Hematopoietic multipotent progenitor cell treated with erythropoietin and hydrocortisone succinate and interleukin-3 and kit ligand, for 4 days (in vitro differentiated cells): ENCODE results near the gene UGT3A1.
"Not testable (repeated sequence)": the region's sequence is repeated elsewhere in the genome, so short reads cannot be mapped to it uniquely, and the experiment has no call there.

Source experiments
- DNase-seq: peaks from one replicate; pipeline ENCODE4 v3.0.0-alpha.2; 2015

Gene UGT3A1, protein sequence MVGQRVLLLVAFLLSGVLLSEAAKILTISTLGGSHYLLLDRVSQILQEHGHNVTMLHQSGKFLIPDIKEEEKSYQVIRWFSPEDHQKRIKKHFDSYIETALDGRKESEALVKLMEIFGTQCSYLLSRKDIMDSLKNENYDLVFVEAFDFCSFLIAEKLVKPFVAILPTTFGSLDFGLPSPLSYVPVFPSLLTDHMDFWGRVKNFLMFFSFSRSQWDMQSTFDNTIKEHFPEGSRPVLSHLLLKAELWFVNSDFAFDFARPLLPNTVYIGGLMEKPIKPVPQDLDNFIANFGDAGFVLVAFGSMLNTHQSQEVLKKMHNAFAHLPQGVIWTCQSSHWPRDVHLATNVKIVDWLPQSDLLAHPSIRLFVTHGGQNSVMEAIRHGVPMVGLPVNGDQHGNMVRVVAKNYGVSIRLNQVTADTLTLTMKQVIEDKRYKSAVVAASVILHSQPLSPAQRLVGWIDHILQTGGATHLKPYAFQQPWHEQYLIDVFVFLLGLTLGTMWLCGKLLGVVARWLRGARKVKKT

DNA sequence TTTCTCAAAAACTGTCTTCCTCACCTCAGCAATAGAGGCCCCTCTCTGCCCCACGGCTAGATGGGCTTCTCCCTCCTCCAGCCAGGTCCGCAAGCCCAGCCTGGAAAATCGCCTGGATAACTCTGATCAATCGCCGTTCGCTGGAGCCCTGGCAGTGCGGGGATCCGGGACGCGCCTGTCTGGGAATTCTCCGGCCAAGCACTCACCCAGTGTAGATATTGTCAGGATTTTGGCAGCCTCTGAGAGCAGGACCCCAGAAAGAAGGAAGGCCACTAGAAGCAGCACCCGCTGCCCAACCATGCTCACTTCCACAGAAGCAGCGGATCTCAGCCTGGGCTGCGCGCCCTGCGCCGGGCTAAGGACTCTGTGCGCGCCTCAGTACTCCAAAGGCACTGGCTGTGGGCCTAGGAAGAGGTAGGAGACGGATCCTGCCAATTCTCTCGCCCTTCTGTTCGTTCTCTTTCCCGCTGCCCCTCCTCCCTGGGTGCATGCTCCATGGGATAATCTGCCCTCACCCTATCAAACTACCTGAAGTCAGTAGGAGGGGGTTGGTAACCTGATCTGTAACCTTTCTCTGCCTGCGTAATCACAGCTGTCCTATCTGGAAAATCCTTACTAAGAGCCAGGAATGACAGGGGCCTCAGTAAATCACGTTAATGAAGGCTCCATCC is at the start of gene UGT3A1:
Gene UGT3A1 (minus strand): TSS at position 450 of the 671 bp plus-strand sequence. CDS start 150 bp downstream, at position 300.
- DNase-seq: no peak

DNA sequence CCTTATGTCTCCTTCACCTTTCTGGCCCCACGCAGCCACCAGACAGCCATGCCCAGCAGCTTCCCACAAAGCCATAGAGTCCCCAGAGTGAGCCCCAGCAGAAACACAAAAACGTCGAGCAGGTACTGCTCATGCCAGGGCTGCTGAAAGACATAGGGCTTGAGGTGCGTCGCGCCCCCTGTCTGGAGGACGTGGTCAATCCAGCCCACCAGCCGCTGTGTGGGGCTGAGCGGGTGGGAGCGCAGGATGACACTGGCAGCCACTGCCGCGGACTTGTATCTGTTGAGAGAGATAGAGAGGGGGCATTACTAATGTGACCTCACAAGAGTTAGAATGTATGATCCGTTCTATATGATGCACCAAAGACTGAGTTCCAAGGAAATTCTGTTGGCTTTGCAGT is 44.5 kb upstream of the UGT3A1 start:
- no peak for DNase-seq

DNA sequence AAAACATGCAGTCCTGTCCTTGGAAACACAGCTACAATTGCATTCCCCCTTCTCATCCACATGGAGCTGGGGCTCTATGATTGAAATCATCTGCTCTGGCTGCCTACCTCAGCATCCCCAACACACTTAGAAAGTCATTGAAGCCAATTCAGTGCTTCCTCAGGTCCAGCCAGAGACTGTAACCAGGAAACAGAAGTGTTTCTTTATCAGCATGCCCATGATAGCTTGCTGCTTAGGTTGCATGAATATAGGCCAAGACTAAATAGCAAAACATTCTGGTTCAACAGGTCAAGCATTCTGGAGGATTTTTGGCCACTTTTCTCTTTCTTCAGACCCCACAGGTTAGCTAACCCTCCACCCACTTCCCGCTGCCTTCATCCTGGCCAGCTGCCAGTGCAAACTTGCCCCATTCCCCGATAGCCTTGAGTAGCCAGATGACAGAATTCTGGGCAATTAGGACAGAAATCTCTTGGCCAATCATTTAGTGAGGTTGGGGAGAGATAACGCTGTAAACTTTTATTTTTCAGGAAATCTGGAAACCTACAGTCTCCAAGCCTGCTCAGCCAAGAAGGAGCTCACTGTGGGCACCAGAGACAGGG is 43.4 kb upstream of the UGT3A1 start:
- DNase-seq: not testable (repeated sequence)

DNA sequence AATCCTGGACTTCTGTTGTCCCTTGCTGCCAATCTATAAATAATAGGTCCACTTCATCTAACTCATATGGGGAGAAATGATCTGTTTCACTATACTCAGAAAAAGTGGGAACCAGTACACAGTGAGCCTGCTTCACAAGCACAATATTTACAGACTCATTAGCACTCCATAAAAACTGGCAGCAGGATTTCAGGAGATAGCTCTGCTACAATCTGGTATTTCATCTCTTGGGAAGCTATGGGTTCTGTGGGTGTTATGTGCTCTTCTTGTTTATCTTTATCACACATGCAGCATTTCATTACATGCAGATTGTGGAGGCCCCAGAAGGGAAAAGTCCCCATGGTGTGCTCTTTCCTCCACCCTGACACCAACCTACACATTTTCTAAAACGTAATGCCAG is 42.3 kb upstream of the UGT3A1 start:
- DNase-seq: no peak

DNA sequence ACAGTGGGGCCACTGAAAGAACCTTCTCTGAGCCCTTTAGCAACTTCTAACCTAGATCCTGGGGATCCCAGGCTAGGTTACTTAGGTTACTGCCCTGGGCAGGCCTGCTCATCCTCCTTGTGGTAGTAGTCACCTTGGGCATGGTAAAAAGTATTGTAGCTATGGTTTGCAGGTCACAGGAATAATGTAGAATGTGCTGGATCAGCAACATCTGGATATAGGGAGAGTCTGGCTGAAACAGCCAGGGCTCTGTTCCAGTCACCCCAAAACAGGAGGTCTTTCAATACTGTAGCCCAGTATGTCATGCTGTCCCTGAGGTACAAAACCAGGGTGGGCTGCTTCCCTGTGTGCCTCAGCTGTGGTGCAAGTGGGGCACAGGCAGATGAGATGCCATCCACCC is 41.9 kb upstream of the UGT3A1 start:
- no peak for DNase-seq

DNA sequence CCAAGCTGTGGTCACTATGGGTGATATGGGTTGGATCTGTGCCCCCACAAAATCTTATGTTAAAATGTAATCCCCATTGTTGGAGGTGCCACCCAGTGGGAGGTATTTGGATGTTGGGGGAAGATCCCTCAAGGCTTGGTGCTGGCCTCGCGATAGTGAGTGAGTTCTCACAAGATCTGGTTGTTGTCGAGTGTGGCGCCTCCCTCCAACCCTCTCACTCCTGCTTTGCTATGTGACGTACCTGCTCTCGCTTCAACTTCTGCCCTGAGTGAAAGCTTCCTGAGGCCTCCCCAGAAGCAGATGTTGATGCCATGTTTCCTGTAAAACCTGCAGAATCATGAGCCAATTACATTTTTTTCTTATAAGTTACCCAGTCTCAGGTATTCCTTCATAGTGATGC is 40.0 kb upstream of the UGT3A1 start:
- DNase-seq: no peak

DNA sequence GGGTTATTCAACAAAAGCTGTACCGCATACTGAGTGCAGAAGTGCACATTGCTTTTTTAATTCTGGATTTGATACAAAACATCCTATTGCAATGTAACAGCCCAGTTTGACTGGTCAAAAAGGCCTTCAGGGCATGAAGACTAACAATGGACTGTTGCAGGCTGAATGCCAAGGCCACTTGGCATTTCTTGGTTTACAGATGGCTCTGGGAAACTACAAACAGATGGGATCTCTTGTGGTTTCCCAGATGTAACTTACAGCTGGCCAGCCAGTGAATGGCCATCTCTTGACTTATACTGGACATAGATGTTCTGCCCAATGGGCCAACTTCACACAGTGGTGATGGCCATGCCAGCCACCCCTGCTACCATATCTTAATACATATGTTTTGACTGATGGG is 38.7 kb upstream of the UGT3A1 start:
- no peak for DNase-seq

DNA sequence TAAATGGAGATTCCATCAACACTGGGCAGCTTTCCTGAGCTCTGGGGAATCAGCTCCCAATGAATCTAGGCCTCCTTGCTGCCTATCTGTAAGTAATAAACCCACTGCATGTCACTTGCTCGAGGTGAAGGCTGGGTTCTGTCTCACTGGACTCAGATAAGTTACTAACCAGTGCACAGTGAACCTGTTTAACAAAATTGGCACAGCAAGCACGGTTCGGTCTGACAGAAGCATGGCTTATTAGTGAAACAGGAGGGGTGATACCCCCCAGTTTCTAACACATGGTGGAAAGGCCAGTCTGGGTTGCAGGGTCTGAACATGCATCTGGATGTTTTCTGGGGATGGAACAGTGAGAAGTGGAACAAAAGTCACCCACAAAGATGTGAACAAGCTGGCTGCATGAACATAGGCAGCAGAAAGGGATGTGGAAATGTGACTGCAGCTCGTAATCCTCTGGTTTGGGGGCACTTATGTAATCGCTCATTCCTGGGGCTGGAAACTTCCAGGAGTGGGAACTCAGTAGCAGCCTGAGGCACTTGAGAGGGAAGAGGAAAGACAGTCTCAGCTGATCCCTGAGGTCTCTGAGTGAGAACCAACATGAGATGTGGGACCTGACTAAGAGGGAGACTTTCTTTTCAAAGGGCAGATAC is 37.8 kb upstream of the UGT3A1 start:
- no peak for DNase-seq

DNA sequence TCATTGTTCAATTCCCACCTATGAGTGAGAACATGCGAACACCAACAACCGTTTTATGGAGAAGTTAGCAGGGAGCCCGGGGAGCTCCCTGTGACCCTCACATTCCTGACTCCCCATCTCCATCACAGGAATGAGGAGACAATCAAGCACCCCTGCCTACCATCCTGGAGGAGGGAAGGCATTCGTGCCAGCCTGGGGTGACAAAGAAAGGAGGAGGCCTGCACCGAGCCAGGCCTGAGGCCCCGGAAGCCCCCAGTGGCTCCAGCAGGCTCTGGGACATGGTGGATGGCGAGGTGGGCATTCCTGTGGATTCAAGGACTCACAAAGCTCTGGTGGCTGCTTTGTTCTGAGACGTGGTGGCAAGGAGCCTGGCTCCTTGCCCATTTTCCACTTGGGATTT is 36.5 kb upstream of the UGT3A1 start:
- DNase-seq: no peak

DNA sequence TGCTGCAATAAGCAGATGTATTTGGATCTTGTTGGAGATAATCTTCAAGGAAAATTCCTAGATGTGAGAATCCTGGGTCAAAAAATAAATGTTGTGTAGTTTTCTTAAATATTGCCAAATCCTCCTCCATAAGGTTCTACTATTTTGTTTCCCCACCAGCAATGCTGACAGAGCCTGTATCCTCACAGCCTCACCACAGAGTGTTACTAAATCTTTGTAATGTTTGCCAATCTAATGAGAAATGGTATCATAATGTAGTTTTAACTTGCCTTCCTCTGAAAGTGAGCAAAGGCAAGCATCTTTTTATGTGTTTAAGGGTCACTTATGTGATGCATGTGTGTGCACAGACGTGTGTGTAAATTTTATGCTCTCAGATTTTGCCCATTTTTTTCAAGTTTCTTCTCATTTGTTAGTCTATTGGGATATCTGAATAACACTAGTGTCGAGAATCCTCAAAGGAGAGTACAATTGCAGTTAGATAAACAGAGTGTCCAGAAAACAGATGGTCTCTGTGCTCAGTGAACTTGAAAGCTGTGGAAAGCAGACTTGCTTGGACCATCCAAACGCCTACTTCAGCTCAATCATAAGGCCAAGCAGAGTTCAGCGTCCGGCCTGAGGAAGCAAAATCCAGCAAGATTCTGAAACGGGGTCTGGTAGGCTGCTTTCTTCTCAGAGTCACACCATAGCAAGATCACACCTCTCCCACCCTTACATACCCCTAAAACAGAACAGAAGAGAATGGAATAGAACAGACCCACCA is 35.7 kb upstream of the UGT3A1 start:
- no peak for DNase-seq

DNA sequence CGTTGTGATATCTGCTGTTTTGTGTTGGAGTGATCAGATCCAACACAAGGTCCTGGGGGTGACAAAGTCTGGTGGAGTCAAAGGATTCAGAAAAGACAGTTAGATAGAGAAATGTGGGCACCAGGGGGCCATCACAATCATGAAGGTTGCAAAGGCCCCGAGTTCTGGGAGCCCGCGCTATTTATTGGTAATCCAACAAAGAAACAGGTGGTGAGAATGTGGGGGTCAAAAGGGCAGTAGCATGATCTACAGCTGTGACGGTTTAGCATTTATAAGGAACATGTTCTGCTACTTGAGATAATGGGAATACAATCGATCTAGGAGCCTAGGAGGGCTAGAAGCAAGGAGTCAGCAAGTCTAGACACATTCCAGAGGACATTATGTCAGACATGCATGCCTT is 31.1 kb upstream of the UGT3A1 start:
- not testable (repeated sequence) for DNase-seq

DNA sequence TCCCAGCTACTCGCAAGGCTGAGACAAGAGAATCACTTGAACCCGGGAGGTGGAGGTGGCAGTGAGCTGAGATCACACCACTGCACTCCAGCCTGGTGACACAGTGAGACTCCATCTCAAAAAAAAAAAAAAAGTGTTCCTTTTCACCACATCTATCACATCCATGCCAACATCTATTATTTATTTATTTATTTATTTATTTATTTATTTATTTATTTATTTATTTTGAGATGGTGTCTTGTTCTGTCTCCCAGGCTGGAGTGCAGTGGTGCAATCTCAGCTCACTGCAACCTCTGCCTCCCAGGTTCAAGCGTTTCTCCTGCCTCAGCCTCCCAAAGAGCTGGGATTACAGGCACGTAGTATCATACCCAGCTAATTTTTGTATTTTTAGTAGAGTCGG is 28.4 kb upstream of the UGT3A1 start:
- DNase-seq: not testable (repeated sequence)

DNA sequence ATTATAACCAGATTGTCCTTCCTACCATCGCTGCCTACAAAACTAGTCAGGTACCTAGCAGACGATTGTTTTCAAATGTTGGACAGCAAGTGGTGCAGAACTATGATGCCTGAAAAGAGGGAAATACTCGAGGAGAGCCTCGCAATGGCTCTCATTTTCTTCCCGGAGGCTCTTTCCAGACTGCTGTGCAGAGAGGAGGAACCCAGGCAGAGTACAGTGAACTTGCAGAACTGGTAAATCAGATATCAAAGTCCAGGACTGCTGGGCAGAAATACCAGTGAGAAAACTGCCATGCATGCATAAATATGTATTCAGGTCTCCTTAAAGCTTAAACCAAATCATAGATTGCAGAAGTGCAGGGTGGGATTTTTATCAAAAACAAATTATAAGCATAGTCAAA is 26.4 kb upstream of the UGT3A1 start:
- no peak for DNase-seq

DNA sequence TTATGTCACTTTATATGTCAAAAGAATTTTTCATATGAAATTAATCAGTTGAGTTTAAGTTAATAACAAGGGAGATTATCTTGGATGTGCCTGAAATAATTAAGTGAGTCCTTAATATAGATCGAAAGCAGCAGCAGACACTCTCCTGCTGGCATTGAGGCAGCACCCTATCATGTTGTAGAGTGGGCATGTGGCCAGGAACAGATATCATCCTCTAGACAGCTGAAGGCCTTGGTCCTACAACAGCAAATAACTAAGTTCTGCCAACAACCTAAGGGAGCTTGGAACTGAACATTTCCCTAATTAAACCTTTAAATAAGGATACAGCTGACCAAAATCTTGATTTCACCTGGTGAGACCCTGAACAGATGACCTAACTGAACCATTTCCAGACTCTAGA is 25.8 kb upstream of the UGT3A1 start:
- DNase-seq: no peak

DNA sequence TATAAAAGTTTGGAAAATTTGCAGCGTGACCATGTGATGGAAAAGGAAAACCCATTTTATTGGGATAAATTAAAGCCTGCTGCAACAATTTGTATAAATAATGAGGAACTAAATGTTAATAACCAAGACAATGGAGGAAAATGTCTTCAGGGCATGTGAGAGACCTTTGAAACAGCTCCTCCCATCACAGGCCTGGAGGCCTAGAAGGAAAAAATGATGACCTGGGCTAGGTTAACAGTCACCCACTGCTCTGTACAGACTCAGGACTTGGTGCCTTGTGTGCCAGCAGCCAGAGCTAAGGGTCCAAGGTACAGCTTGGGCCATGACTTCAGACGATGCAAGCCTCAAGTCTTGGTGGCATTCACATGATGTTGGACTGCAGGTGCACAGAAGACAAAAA is 22.0 kb upstream of the UGT3A1 start:
- DNase-seq: no peak

DNA sequence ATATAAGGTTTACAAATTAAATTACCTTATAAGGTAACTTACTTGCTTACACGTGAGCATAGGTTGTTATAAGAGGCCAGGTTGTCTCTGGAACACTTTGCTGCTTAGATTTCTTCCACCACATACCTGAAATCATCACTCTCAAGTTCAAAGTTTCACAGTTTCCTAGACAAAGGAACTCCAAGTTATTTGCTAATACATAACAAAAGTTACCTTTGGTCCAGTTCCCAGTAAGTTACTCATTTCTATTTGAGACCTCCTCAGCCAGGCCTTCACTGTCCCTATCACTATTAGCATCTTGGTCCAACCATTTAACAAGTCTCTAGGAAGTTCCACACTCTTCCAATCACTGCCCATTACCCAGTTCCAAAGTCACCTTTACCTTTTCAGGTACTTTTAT is 18.5 kb upstream of the UGT3A1 start:
- no peak for DNase-seq

DNA sequence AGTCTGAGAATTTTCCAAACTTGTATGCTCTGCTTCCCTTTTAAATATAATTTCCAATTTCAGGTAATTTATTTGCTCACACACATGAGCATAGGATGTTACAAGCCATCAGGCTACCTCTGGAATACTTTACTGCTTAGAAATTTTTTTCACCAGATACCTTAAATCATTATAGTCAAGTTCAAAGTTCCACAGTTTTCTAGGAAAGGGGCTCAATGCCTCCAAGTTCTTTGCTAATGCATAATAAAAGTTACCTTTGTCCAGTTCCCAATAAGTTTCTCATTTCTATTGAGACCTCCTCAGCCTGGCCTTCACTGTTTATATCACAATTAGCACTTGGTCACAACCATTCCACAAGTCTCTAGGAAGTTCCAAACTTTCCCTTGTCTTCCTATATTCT is 16.2 kb upstream of the UGT3A1 start:
- DNase-seq: no peak

DNA sequence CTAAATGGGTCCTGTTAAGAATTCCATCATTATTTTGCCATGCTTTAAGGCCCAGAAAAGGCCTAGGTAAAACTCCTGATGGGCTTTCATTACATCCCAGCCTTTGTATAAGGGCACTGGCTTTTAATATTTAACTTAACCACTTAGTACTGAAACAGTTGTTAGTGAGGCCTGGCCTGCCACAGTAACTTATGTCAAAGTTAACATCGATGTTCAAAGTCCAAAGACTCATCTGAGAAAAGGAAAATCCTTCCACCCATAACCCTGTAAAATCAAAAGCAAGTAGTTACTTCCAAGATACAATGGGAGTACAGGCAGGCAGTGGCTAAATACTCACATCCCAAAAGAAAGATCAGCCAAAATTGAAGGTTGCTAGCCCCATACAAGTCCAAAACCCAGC is 15.0 kb upstream of the UGT3A1 start:
- DNase-seq: no peak

DNA sequence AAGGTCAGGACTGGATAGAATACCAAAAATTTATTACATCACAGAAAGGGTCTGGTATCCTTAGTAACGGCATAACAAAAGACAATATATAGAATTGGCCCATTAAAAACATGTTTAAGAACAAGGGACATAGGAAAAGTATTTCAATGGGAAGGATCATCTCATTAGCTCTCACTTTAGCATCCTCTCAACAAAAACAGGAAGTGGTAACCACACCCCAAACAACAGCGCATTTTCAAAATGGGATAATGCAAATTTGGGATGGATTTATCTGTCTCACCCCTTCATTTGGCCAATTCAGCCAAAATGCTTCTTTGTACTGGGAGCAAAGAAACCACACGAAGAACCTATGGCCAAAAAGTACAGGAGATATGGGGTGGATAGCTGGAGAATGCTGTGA is 9.8 kb upstream of the UGT3A1 start:
- no peak for DNase-seq

DNA sequence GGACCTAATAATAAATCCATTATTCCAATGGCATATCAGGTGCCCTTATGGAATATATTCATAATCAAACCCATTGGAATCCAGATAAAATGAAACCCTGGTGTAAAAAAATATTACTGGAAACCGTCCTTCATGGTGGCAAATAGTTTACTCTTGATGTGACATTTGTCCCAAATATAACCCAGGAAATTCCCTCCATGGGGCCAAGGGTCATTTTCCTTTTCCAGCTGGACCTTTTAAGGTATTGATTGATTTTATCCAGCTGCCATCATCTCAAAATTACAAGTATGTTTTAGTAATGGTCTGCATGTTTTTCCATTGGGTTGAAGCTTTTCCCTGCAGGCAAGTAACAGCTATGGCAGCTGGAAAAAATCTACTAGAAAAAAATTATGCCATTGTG is 8.4 kb upstream of the UGT3A1 start:
- no peak for DNase-seq

DNA sequence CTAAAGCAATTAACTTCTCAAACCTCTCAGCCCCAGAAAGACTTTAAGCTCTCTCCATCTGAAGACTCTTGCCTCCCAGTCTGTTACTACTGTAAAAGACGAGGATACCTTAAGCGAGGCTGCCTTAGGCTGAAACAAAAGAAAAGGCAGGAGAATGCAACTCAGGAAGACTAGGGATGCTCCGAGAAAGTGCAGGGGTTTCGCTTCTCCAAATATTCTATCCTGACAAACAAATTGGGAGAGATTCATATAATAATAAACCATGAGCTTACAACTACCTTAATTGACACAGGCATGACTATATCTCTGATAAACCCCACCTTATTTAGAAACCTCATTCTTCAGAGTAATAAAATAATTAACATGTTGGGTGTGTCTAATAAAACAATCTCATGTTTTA is 4.9 kb upstream of the UGT3A1 start:
- no peak for DNase-seq

DNA sequence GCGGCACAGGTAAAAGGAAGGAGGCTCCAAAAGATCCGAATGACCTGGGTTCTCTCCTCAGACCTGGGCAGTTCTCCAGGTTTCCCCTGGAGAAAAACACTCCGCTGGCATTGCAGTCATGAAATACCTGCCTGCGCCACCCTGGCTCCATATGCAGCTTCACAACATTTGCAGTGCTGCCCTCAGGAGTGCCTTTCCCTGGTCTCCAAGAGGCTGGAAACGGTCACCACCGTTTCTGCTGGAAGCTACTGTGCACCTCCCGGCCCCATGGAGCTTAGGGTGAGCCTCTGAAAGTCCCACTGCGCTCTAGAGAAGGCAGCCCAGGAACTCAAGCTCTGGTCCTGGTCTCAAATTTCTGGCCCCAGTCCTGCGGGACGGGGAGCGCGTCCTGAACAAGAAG is 670 bp downstream of the UGT3A1 start:
- DNase-seq: no peak

DNA sequence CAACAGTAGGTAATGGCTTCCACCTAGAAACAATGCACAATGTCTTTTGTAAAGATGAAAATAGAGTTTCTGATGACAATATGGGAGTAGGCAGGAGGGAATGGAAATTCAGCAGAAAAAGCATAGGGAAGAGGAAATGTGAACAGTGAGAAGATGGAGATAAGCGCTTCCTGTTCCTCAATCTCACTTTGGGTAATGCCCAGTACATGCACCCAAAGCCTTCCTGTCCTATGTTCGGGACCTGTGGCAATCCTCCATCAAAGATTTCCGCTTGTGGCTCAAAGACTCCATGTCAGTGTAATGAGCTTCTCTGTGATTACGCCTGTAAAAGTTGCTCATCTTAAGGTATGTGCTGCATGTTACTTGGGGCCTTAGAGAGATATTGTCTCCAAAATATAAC is 2.7 kb downstream of the UGT3A1 start:
- no peak for DNase-seq
